Activated naive CD4-positive, alpha-beta T cell treated with Interleukin-2 at 50 U/mL for 16 hours (primary cell): ENCODE measurements around the gene CTPS2.
"Not testable (repeated sequence)": the region's sequence is repeated elsewhere in the genome, so short reads cannot be mapped to it uniquely, and the experiment has no call there.

Experiments
- DNase-seq: peaks from one replicate; pipeline ENCODE4 v3.0.0-alpha.2; 2020

The CTPS2 gene

DNA sequence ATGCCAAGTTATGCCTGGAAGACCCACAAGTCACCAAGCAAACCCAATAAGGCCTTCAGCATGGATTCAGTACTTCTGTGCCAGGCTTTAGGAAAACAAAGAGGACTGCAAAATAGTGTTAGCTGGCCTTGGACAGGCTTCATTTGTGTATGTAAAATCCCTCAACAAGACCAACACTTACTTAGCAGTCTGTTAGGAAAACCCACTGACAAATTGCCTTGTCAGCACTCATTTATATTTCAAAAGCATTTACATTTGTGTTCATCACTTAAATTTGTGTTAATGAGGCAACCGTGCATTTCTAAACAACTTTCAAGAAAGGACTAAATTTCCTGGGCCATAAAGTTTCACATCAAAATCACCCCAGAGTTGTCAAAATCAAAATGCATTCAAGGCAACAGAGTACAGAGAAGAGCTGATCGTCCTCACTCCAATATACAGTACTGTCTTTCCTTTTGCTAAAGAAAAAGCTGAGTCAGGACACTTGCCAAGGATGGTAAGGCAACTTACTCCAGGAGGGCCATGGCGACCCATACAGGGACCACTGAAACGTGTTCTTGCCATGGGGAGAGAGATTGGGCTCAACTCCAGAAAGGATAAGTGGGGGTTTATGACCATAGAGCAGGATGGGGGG, 61.0 kb downstream of the CTPS2 start:
- DNase-seq, result no peak

DNA sequence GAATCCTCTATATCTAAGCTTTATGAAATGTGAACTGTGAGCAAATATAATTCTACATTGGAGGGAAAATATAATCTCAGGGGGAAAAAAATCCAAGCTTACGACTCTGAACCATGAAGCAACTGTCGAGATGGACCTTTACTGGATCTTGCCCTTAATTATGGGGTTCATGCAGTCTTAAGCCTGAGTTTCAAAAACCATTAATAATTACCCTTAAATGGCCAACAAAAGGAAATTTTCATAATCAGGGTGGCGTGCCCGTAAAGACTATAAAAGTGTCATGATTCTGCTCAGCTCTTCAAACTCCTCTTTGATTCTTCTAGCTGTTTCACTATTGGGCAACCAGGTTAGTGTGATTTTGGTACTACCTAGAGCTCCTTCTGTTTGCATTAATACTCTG, 62.6 kb downstream of the CTPS2 start, which contains the start of gene S100G:
Gene S100G (plus strand): TSS at position 301 of the 400 bp plus-strand sequence. CDS start 849 bp downstream, outside the sequence.
- no peak for DNase-seq

GRCh38 chrX:16646366-16647138, 65.9 kb downstream of the CTPS2 start:
- no peak for DNase-seq

GRCh38 chrX:16643176-16643575, 69.3 kb downstream of the CTPS2 start:
- no peak for DNase-seq

DNA sequence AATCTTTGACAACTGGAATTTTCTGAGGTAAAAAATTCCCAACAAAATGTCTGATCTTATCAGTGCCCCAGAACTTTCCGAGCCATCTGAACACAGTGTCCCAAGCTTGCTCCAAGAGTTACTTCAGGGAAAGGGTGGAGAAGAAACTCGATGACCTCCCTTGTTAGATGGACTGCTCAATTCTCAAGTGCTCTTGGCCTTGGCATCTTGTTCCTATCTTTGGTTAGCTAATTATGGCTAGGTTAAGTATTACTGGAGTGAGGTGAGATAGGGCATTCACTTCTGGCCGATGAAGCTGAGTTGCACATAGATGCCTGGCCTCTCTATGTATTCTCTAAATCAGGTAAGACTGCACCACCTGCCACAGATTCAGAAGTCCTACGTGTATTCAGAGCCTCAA, 71.6 kb downstream of the CTPS2 start:
- DNase-seq, result no peak

DNA sequence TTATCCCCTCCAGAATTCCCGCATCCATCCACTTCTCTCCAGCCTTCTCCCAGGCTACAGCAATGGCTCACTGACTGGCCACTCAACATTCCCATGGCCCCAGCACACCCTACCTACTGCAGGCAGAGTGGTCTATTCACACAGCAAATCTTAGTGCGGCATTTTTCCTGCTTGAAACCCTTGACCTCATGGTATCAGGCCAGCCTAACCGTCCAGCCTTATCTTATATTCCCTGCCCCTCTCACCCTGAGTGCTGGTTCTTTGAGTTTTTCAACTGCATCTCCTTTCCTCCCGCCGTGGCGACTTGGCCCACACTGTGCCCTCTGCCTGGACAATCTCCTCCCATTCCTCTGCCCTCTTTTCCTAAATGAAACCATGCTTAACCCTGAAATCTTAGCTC, 72.5 kb downstream of the CTPS2 start:
- DNase-seq, result no peak

DNA sequence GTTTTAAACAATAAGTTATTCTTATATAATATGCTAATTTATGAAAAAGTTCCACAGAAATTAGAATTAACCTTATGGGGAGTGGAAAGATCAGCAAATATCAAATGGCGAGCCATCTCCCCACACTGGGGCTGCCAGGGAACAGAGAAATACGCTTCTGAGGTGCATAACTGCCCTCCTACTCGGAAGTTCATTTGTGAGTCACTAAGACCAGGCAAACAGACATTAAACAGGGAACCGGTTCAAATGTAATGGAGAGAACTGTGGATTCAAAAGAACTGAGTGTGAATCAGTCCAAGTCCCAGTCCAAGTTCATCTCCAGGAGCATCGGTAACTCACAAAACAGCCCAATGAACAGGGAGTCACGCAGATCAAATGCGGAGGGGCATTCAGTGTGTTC, 73.9 kb downstream of the CTPS2 start:
- DNase-seq, result no peak

DNA sequence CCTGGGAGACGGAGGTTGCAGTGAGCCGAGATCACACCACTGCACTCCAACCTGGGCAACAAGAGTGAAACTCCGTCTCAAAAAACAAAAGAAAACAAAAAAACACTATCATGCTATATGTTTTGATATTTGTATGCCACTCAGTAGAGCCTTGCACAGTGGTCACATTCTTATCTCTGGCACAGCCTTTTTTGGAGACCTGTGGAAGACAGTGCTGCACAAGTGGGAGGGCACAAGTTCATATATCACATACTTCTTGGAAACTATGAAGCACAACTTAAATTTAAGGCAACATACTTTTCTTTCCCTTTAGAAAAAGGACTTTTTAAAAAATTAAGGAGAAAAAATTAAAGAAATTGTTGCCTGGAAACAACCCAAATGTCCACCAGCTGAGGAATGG, 76.9 kb downstream of the CTPS2 start:
- DNase-seq, result no peak

- DNase-seq, result no peak
Measured at GRCh38 chrX:16635040-16635439, 77.4 kb downstream of the CTPS2 start.

- DNase-seq, result no peak
Measured at GRCh38 chrX:16633754-16634153, 78.7 kb downstream of the CTPS2 start.

GRCh38 chrX:16629909-16630308, 82.6 kb downstream of the CTPS2 start:
- no peak for DNase-seq

GRCh38 chrX:16628946-16629595, 83.4 kb downstream of the CTPS2 start:
- no peak for DNase-seq

DNA sequence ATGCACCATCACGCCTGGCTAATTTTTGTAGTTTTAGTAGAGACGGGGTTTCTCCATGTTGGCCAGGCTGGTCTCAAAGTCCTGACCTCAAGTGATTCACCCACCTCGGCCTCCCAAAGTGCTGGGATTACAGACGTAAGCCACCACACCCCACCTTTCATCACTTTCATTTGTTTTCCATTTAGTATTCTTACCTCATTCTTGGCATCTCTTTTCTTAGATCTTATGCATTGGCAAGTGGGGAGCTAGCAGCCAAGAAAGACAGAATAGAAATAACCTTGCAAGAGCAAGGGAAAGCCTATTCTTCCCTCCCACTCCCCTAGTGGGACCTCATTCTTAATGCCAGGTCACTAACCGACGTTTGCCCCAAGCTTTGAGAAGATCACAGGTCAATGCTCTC, 84.0 kb downstream of the CTPS2 start:
- DNase-seq, result not testable (repeated sequence)

DNA sequence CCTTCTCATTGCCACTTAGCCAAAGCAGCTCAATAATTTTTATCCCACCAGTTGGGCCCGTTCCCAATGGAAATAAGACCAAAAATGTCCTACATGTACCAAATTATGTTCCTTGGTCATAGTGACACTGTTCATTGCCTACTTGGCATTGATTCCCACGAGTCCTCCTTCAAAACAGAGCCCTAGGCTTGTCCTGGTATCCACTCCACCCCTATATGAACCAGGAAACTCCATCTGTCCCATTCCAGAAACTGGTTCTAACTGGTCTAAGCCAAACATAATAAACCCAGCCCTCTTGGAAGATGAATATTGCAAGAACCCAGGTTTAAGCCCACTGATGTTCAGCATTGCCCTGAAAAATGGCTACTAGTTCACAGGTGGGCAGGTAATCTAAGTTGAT, 93.4 kb downstream of the CTPS2 start:
- no peak for DNase-seq

DNA sequence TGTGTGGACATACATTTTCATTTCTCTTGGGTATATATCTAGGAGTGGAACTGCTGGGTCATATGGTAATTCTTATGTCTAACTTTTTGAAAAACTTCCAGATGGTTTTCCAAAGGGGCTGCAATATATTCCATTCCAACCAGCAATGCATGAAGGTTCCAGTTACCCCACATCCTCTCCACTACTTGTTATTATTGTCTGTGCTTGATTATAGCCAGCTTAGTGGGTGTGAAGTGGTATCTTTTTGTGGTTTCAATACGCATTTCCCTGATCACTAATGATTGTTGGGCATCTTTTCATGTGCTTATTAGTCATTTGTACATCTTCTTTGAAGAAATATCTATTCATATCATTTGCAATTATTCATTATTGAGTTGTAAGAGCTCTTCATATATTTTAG, 94.0 kb downstream of the CTPS2 start:
- DNase-seq, result no peak

- no peak for DNase-seq
Measured at GRCh38 chrX:16617382-16617781, 95.1 kb downstream of the CTPS2 start.

DNA sequence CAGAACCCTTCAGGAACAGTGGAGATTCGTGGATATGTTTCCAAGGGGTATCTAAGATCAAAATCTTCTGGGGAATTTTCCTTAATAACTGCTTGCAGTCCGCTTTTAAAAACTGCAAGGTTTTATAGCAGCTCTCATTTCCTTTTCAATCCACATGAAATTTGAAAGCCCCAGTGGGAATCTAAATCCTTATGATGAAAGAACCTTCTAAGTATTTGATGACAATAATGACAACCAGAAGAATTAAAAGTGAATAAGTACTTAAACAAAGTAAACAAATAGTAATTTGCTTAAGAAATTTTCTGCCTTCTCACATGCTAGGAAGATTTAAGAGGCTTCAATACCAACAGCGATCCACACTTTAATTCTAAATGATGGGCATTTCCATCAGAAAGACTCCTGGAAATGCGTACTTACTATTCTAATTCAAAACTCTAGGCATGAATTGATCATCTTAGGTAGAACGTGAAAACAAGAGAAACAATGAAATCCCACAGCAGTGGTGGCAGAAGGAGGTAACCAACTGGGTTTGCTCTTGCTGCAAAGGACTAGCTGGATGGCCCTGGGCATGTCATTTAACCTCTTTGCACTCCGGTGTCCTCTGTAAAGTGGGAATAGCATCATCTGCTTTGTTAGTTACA, 100.1 kb downstream of the CTPS2 start:
- DNase-seq, result no peak

- not testable (repeated sequence) for DNase-seq
Measured at GRCh38 chrX:16610654-16611053, 101.8 kb downstream of the CTPS2 start.

GRCh38 chrX:16610121-16610621, 102.3 kb downstream of the CTPS2 start:
- DNase-seq, result no peak

- DNase-seq, result no peak
Measured at GRCh38 chrX:16606142-16606720, 106.2 kb downstream of the CTPS2 start.

GRCh38 chrX:16604337-16604736, 108.1 kb downstream of the CTPS2 start:
- DNase-seq, result no peak

GRCh38 chrX:16603822-16604221, 108.6 kb downstream of the CTPS2 start:
- no peak for DNase-seq

GRCh38 chrX:16603235-16603634, 109.2 kb downstream of the CTPS2 start:
- not testable (repeated sequence) for DNase-seq
